ENCODE results near the gene FAM217A.

- TF ChIP-seq POLR2A (IDR thresholded peaks at IDR 0.05; ENCODE audit: low read depth, low read length): no peak
- TF ChIP-seq TAF1 (IDR thresholded peaks at IDR 0.05; ENCODE audit: low read depth, low read length): no peak
- no peak for TF ChIP-seq POLR2AphosphoS5 (IDR thresholded peaks at IDR 0.05; ENCODE audit: low read depth, low read length)
- no peak for TF ChIP-seq POU2F2 (IDR thresholded peaks at IDR 0.05; ENCODE audit: low read depth, low read length)
These were observed 21.9 kb downstream of the FAM217A start for GRCh38 chr6:4057036-4057435.

Data from GM12891 (cell line).